H1 (cell line): ENCODE data around the gene NCOA1. TPM values are rescaled to one million over a fixed set of nuclear protein-coding genes. Genes with fewer than 3 reads are reported as not detected.

ENCODE experiments used
- CTCF ChIA-PET: fragments of 300-600 bp; sonication (Branson Sonifier 250); formaldehyde crosslinking; loops from one replicate; lab custom pipeline; 2021; ENCODE audit not compliant: partially characterized antibody; lab: Charles Lee
- POLR2A ChIA-PET: fragments of 300-600 bp; sonication (Branson Sonifier 250); formaldehyde crosslinking; loops from one replicate; lab custom pipeline; 2021; ENCODE audit warnings: inconsistent platforms; ENCODE audit not compliant: partially characterized antibody; lab: Charles Lee
- DNase-seq, 2 experiments: peaks; one replicate each; pipeline versions ENCODE4 v3.0.0 to v3.0.0-alpha.2; 2010 to 2022; ENCODE audit warnings: low spot score in 2 of 2, low read depth in 1 of 2, mixed read lengths in 1 of 2
- FAIRE-seq: peaks from 2 replicates; lab custom pipeline; 2011; peaks lifted over from hg19 to GRCh38; lab: Jason Lieb, UNC
- H2AFZ ChIP-seq: 2 replicates; pipeline ENCODE4 v1.8.1; 2012; ENCODE audit warnings: low read length, inconsistent platforms
- H2AK5ac ChIP-seq: 2 replicates; pipeline ENCODE4 v1.6.1; 2013; ENCODE audit warnings: low read depth, low read length
- H2BK120ac ChIP-seq: replicated peaks from 2 replicates; pipeline ENCODE3; 2013; ENCODE audit warnings: low read depth, low read length, inconsistent platforms
- H2BK12ac ChIP-seq: 2 replicates; pipeline ENCODE4 v1.6.1; 2013; ENCODE audit warnings: low read depth, low read length
- H2BK15ac ChIP-seq: 2 replicates; pipeline ENCODE4 v1.6.1; 2013; ENCODE audit warnings: low read length
- H2BK20ac ChIP-seq: 2 replicates; pipeline ENCODE4 v1.6.1; 2013; ENCODE audit warnings: low read length
- H2BK5ac ChIP-seq: 2 replicates; pipeline ENCODE4 v1.6.1; 2013; ENCODE audit warnings: low read depth, low read length
- H3K14ac ChIP-seq: 2 replicates; pipeline ENCODE4 v1.6.1; 2013; ENCODE audit warnings: inconsistent platforms; ENCODE audit not compliant: insufficient read length
- H3K18ac ChIP-seq: 2 replicates; pipeline ENCODE4 v1.6.1; 2013; ENCODE audit warnings: low read length; ENCODE audit errors: extremely low read depth
- H3K23ac ChIP-seq: 2 replicates; pipeline ENCODE4 v1.6.1; 2013; ENCODE audit warnings: inconsistent platforms; ENCODE audit not compliant: insufficient read length
- H3K23me2 ChIP-seq: 2 replicates; pipeline ENCODE4 v1.6.1; 2013; ENCODE audit warnings: low read depth, low read length
- H3K27ac ChIP-seq: 2 replicates; pipeline ENCODE4 v1.6.1; 2011; ENCODE audit warnings: low read depth, low read length, inconsistent platforms
- H3K27me3 ChIP-seq, 4 experiments: replicated peaks in 1 of 4; 1 replicate in 1 of 4; 2 replicates in 3 of 4; pipeline versions ENCODE4 v1.6.1 to v1.8.1; 2011 to 2013; ENCODE audit warnings: low read length in 3 of 4, mild to moderate bottlenecking in 3 of 4, inconsistent platforms in 2 of 4, mixed read lengths in 2 of 4, moderate library complexity in 1 of 4; ENCODE audit not compliant: control insufficient read depth in 3 of 4, insufficient read depth in 3 of 4; ENCODE audit errors: extremely low read depth in 1 of 4
- H3K36me3 ChIP-seq, 4 experiments: 2 replicates each; pipeline versions ENCODE4 v1.6.1 to v1.8.1; 2011 to 2013; ENCODE audit warnings: mild to moderate bottlenecking in 4 of 4, low read length in 3 of 4, moderate library complexity in 2 of 4, control low read depth in 1 of 4, inconsistent platforms in 1 of 4; ENCODE audit not compliant: insufficient read depth in 4 of 4, control insufficient read depth in 2 of 4
- H3K4ac ChIP-seq: replicated peaks from 2 replicates; pipeline ENCODE3; 2013; ENCODE audit warnings: low read length, low read depth, mixed read lengths, inconsistent platforms; ENCODE audit not compliant: insufficient read length
- H3K4me1 ChIP-seq, 4 experiments: replicated peaks in 1 of 4; 1 replicate in 1 of 4; 2 replicates in 3 of 4; pipeline versions ENCODE4 v1.6.1 to v1.8.1; 2011 to 2013; ENCODE audit warnings: low read length in 3 of 4, inconsistent platforms in 2 of 4, mixed read lengths in 1 of 4; ENCODE audit not compliant: insufficient read depth in 4 of 4, control insufficient read depth in 3 of 4
- H3K4me2 ChIP-seq, 2 experiments: 2 replicates each; pipeline versions ENCODE4 v1.6.1 to v1.8.1; 2011 to 2013; ENCODE audit warnings: low read depth in 2 of 2, low read length in 2 of 2, control low read depth in 1 of 2, inconsistent platforms in 1 of 2, mild to moderate bottlenecking in 1 of 2; ENCODE audit not compliant: insufficient read depth in 1 of 2
- H3K4me3 ChIP-seq, 4 experiments: fragments of 200-600, 300-600 bp in 1 of 4; sonication (generic), shearing (Covaris generic), sonication (Bioruptor Twin) in 1 of 4; 2 replicates each; pipeline versions ENCODE4 v1.5.1 to v1.8.1; 2011 to 2016; ENCODE audit warnings: low read length in 4 of 4, low read depth in 3 of 4, control low read depth in 2 of 4, inconsistent platforms in 2 of 4, mild to moderate bottlenecking in 2 of 4, mixed read lengths in 1 of 4, moderate library complexity in 1 of 4; ENCODE audit not compliant: insufficient read depth in 2 of 4; ENCODE audit errors: extremely low read depth in 1 of 4
- H3K56ac ChIP-seq: replicated peaks from 2 replicates; pipeline ENCODE3; 2013; ENCODE audit warnings: low read depth, mild to moderate bottlenecking, mixed read lengths, low read length, inconsistent platforms; ENCODE audit not compliant: insufficient read length
- H3K79me1 ChIP-seq: 2 replicates; pipeline ENCODE4 v1.6.1; 2013; ENCODE audit warnings: low read depth, low read length, control low read depth
- H3K79me2 ChIP-seq, 2 experiments: 2 replicates each; pipeline versions ENCODE4 v1.6.1 to v1.8.1; 2012 to 2013; ENCODE audit warnings: low read length in 2 of 2, mild to moderate bottlenecking in 2 of 2, inconsistent platforms in 1 of 2; ENCODE audit not compliant: insufficient read depth in 2 of 2, control insufficient read depth in 1 of 2
- H3K9ac ChIP-seq, 4 experiments: replicated peaks in 1 of 4; 1 replicate in 1 of 4; 2 replicates in 3 of 4; pipeline versions ENCODE4 v1.6.1 to v1.8.1; 2011 to 2013; ENCODE audit warnings: low read depth in 3 of 4, low read length in 3 of 4, control low read depth in 2 of 4, mild to moderate bottlenecking in 2 of 4, moderate library complexity in 2 of 4, inconsistent platforms in 1 of 4; ENCODE audit errors: extremely low read depth in 1 of 4
- H3K9me3 ChIP-seq, 2 experiments: 2 replicates each; pipeline versions ENCODE4 v1.6.1 to v1.8.1; 2012 to 2013; ENCODE audit warnings: mild to moderate bottlenecking in 2 of 2, moderate library complexity in 2 of 2, control low read depth in 1 of 2, inconsistent platforms in 1 of 2, low read depth in 1 of 2, low read length in 1 of 2, mixed read lengths in 1 of 2; ENCODE audit not compliant: insufficient read depth in 2 of 2
- H4K20me1 ChIP-seq, 2 experiments: replicated peaks in 1 of 2; 2 replicates each; pipeline versions ENCODE3 to v1.8.1; 2011 to 2013; ENCODE audit warnings: inconsistent platforms in 2 of 2, low read length in 2 of 2, mild to moderate bottlenecking in 1 of 2; ENCODE audit not compliant: insufficient read depth in 2 of 2, control insufficient read depth in 1 of 2
- H4K5ac ChIP-seq: 2 replicates; pipeline ENCODE4 v1.6.1; 2013; ENCODE audit warnings: low read length, low read depth, mixed read lengths, inconsistent platforms; ENCODE audit not compliant: insufficient read length
- H4K8ac ChIP-seq: 2 replicates; pipeline ENCODE4 v1.8.0; 2013; ENCODE audit warnings: mild to moderate bottlenecking, moderate library complexity, low read length, inconsistent platforms; ENCODE audit not compliant: insufficient read depth; ENCODE audit errors: extremely low read depth
- H4K91ac ChIP-seq: replicated peaks from 2 replicates; pipeline ENCODE3; 2013; ENCODE audit warnings: low read length, mixed read lengths, inconsistent platforms; ENCODE audit not compliant: insufficient read length
- BRCA1 ChIP-seq: IDR thresholded peaks from 2 replicates; pipeline ENCODE4 v1.6.1; 2012; ENCODE audit warnings: low read depth, low read length, improper control_type of control experiment
- CEBPB ChIP-seq: IDR thresholded peaks from 2 replicates; pipeline ENCODE4 v1.6.1; 2012; ENCODE audit warnings: low read depth, low read length
- GABPA ChIP-seq: IDR thresholded peaks from 2 replicates; pipeline ENCODE4 v1.6.1; 2011; ENCODE audit warnings: mild to moderate bottlenecking, low read length, moderate library complexity, borderline replicate concordance; ENCODE audit not compliant: insufficient read depth
- RXRA ChIP-seq: IDR thresholded peaks from 2 replicates; pipeline ENCODE4 v1.6.1; 2011; ENCODE audit warnings: low read depth, mild to moderate bottlenecking, low read length, moderate library complexity; ENCODE audit not compliant: insufficient read depth
- SP1 ChIP-seq: IDR thresholded peaks from 2 replicates; pipeline ENCODE4 v1.6.1; 2011; ENCODE audit warnings: low read depth, low read length
- YY1 ChIP-seq: IDR thresholded peaks from 2 replicates; pipeline ENCODE4 v1.6.1; 2011; ENCODE audit warnings: low read depth, mild to moderate bottlenecking, low read length
- whole genome bisulfite sequencing, 2 experiments: shearing (Covaris generic) in 1 of 2; methylation state at CpG; one replicate each; pipeline versions ENCODE4 v1.1.6 to v1.1.7; 2013 to 2015; ENCODE audit warnings: low lambda C conversion rate in 2 of 2, mixed read lengths in 2 of 2, inconsistent platforms in 1 of 2, low coverage in 1 of 2, missing lambda C conversion rate in 1 of 2; ENCODE audit not compliant: insufficient replicate concordance in 2 of 2, insufficient coverage in 1 of 2, insufficient read length in 1 of 2; ENCODE audit errors: extremely low coverage in 1 of 2, missing lambda C conversion rate in 1 of 2; 5-methylcytosine and 5-hydroxymethylcytosine counted together
- polyA plus RNA-seq, 7 experiments: library from polyadenylated mRNA; depleted of rRNA in 3 of 7; stranded (reverse) in 5 of 7; unstranded in 2 of 7; fragments of >200 nt in 5 of 7; fragments of 200-250 nt in 2 of 7; gene quantifications; 1 replicate in 5 of 7; 2 replicates in 1 of 7; 4 replicates in 1 of 7; pipeline versions ENCODE4 v1.2.1 to v1.2.3, GENCODE V29; 2011 to 2013; ENCODE audit warnings: missing spikeins in 2 of 7, mixed read lengths in 2 of 7
- total RNA-seq: library from RNA; stranded (reverse); fragmentation: NEBNext Ultra II Directional; extraction: Animal tissue kit (Norgen Biotek cat#: 25700); gene quantifications from 2 replicates; pipeline ENCODE4 v1.2.1, GENCODE V29; 2021

The NCOA1 gene
- total and polyA plus RNA-seq, 2 of the 8 experiments (the other 6 are each of a cell fraction or from before 2014, with no cell fraction given): 12.8 to 17.9 TPM

- Histone ChIP-seq H2BK12ac (no peak overlapping the region), H3K79me2 (no peaks in the 10 kb centered on the region), H3K23me2 (no peaks in the 10 kb centered on the region; the same call in 1 of the 2 replicates), H3K4ac (no peak overlapping the region), H2BK15ac (no peak overlapping the region), H4K20me1 (no peaks in the 10 kb centered on the region), H3K4me3 (no peak overlapping the region), H4K8ac (no peak overlapping the region), H2BK120ac (no peak overlapping the region), H3K9ac (no peak overlapping the region), H2BK5ac (no peak overlapping the region), H3K4me1 (no peaks in the 10 kb centered on the region), H3K4me2 (no peak overlapping the region), H4K91ac (no peak overlapping the region), H3K79me1 (no peaks in the 10 kb centered on the region), H3K9me3 (peaks cover 4% of the 10 kb centered on the region in 2 experiments; a peak in 3 of 4 replicates), H3K36me3 (no peaks in the 10 kb centered on the region), H4K5ac (no peak overlapping the region), H2BK20ac (no peak overlapping the region), H3K14ac (no peak overlapping the region), H3K56ac (no peak overlapping the region), H3K18ac (no peak overlapping the region), H3K27ac (no peak overlapping the region), H2AK5ac (no peak overlapping the region), H3K27me3 (no peaks in the 10 kb centered on the region), H2AFZ (peak overlapping the region; percentile 94), H3K23ac (no peak overlapping the region)
- CTCF ChIA-PET: interaction anchor here (0.6 to 1.2 kb wide), 2 partner anchors 32 to 47 kb away, joined by 4 to 8 read pairs; no protein-coding TSS in a partner anchor
- FAIRE-seq (no peak), DNase-seq (no peak)
- 87% methylated on average over 12 of the region's 12 CpGs; no CpG with 5 or more reads in 1 of the 2 experiments for WGBS, 2 experiments
- POLR2A ChIA-PET: no interaction called here
- no peak for TF ChIP-seq YY1
- no peak for TF ChIP-seq CEBPB
- no peak for TF ChIP-seq SP1
- no peak for TF ChIP-seq GABPA
- TF ChIP-seq BRCA1: no peak
- no peak for TF ChIP-seq RXRA
- TF ChIP-seq, all 59 proteins: peak for 0
Observed at GRCh38 chr2:24454294-24454693, 36.8 kb upstream of the NCOA1 start.
